ENCODE data around the gene MS4A8. TPM values are rescaled to one million over a fixed set of nuclear protein-coding genes. Genes with fewer than 3 reads are reported as not detected.
"Not testable (repeated sequence)": the region's sequence is repeated elsewhere in the genome, so short reads cannot be mapped to it uniquely, and the experiment has no call there.

Gene MS4A8
- polyA plus RNA-seq, 4 donors: not detected

- no peak for DNase-seq (ENCODE audit: low read depth in 4 of 4, low spot score in 2 of 4)
Measured at GRCh38 chr11:60720460-60720859, 21.0 kb downstream of the MS4A8 start.

GRCh38 chr11:60724420-60724819, 25.0 kb downstream of the MS4A8 start, which contains the start of gene MS4A18:
Gene MS4A18, plus strand, starts transcription at chr11:60724720.
- DNase-seq (ENCODE audit: low read depth in 4 of 4, low spot score in 2 of 4): no peak

- DNase-seq (ENCODE audit: low read depth in 4 of 4, low spot score in 2 of 4): no peak
Measured at GRCh38 chr11:60725592-60725991, 26.2 kb downstream of the MS4A8 start.

- DNase-seq (ENCODE audit: low read depth in 4 of 4, low spot score in 2 of 4): no peak
Measured at GRCh38 chr11:60731586-60731985, 32.2 kb downstream of the MS4A8 start.

- DNase-seq (ENCODE audit: low read depth in 4 of 4, low spot score in 2 of 4): no peak
Measured at GRCh38 chr11:60734279-60734678, 34.9 kb downstream of the MS4A8 start.

- DNase-seq (ENCODE audit: low read depth in 4 of 4, low spot score in 2 of 4): no peak
Measured at GRCh38 chr11:60739114-60739513, 39.7 kb downstream of the MS4A8 start.

- no peak for DNase-seq (ENCODE audit: low read depth in 4 of 4, low spot score in 2 of 4)
Measured at GRCh38 chr11:60740573-60740972, 41.2 kb downstream of the MS4A8 start.

GRCh38 chr11:60741421-60741820, 42.0 kb downstream of the MS4A8 start:
- no peak for DNase-seq (ENCODE audit: low read depth in 4 of 4, low spot score in 2 of 4)

- DNase-seq (ENCODE audit: low read depth in 4 of 4, low spot score in 2 of 4): no peak
Measured at GRCh38 chr11:60743058-60743457, 43.6 kb downstream of the MS4A8 start.

GRCh38 chr11:60744114-60744513, 44.7 kb downstream of the MS4A8 start:
- no peak for DNase-seq (ENCODE audit: low read depth in 4 of 4, low spot score in 2 of 4)

- DNase-seq (ENCODE audit: low read depth in 4 of 4, low spot score in 2 of 4): no peak
Measured at GRCh38 chr11:60747359-60747873, 48.0 kb downstream of the MS4A8 start.

- no peak for DNase-seq (ENCODE audit: low read depth in 4 of 4, low spot score in 2 of 4)
Measured at GRCh38 chr11:60748225-60748624, 48.8 kb downstream of the MS4A8 start.

GRCh38 chr11:60748821-60749220, 49.4 kb downstream of the MS4A8 start:
- DNase-seq (ENCODE audit: low read depth in 4 of 4, low spot score in 2 of 4): no peak

- DNase-seq (ENCODE audit: low read depth in 4 of 4, low spot score in 2 of 4): no peak
Measured at GRCh38 chr11:60750911-60751310, 51.5 kb downstream of the MS4A8 start.

GRCh38 chr11:60753309-60753708, 53.9 kb downstream of the MS4A8 start:
- DNase-seq (ENCODE audit: low read depth in 4 of 4, low spot score in 2 of 4): no peak

GRCh38 chr11:60754887-60755286, 55.5 kb downstream of the MS4A8 start:
- no peak for DNase-seq (ENCODE audit: low read depth in 4 of 4, low spot score in 2 of 4)

- DNase-seq (ENCODE audit: low read depth in 4 of 4, low spot score in 2 of 4): no peak
Measured at GRCh38 chr11:60756307-60757032, 57.1 kb downstream of the MS4A8 start, which contains the start of gene MS4A15. Gene MS4A15, plus strand, starts transcription at chr11:60756867. Its CDS starts 6,867 bp downstream, at chr11:60763734.

GRCh38 chr11:60757231-60757800, 57.9 kb downstream of the MS4A8 start:
- DNase-seq (ENCODE audit: low read depth in 4 of 4, low spot score in 2 of 4): no peak

- not testable (repeated sequence) for DNase-seq (ENCODE audit: low read depth in 4 of 4, low spot score in 2 of 4)
Measured at GRCh38 chr11:60758671-60759070, 59.3 kb downstream of the MS4A8 start.

GRCh38 chr11:60759438-60760225, 60.2 kb downstream of the MS4A8 start:
- DNase-seq (ENCODE audit: low read depth in 4 of 4, low spot score in 2 of 4): not testable (repeated sequence)
